ENCODE data around the gene ACTG2.

ACTG2 gene

GRCh38 chr2:73944714-73945113 lies 51.9 kb downstream of the ACTG2 start:
- no peak overlapping the region for H2AFZ ChIP-seq (ENCODE audit: low read length)
- TF ChIP-seq EZH2phosphoT487 (IDR thresholded peaks at IDR 0.05; ENCODE audit: borderline replicate concordance) (no peak), CTCF (conservative IDR thresholded peaks at IDR 0.05; ENCODE audit: low read length) (no peak)

GRCh38 chr2:73946215-73946614 lies 53.4 kb downstream of the ACTG2 start:
- no peaks in the 10 kb centered on the region for H3K27me3 ChIP-seq (ENCODE audit: insufficient read depth, low read length, poor library complexity, severe bottlenecking)
- H2AFZ ChIP-seq (ENCODE audit: low read length), result no peak overlapping the region
- no peaks in the 10 kb centered on the region for H3K9me3 ChIP-seq (ENCODE audit: insufficient read depth, low read depth, low read length)
- TF ChIP-seq EZH2phosphoT487 (IDR thresholded peaks at IDR 0.05; ENCODE audit: borderline replicate concordance) (no peak), CTCF (conservative IDR thresholded peaks at IDR 0.05; ENCODE audit: low read length) (no peak)
- H3K4me2 ChIP-seq (ENCODE audit: low read depth, low read length, poor library complexity, severe bottlenecking), result no peak overlapping the region
- H3K4me3 ChIP-seq (ENCODE audit: low read length, poor library complexity, severe bottlenecking), result no peak overlapping the region
- peaks cover 20% of the 10 kb centered on the region for H3K79me2 ChIP-seq (ENCODE audit: insufficient read depth, low read length)
- H3K36me3 ChIP-seq (ENCODE audit: insufficient read depth, low read length), result peaks cover 64% of the 10 kb centered on the region; the same call in 1 of the 2 replicates
- peaks cover 29% of the 10 kb centered on the region for H4K20me1 ChIP-seq (ENCODE audit: insufficient read depth, low read length, poor library complexity, severe bottlenecking)
- no peaks in the 10 kb centered on the region for H3K9me2 ChIP-seq (replicated peaks; ENCODE audit: low read depth, low read length)
- no peaks in the 10 kb centered on the region for H3F3A ChIP-seq (ENCODE audit: low read depth)
- no peak overlapping the region for H3K9ac ChIP-seq (ENCODE audit: low read depth, low read length, poor library complexity, severe bottlenecking)
- no peaks in the 10 kb centered on the region for H3K4me1 ChIP-seq (ENCODE audit: insufficient read depth, low read length, poor library complexity, severe bottlenecking)

More at GRCh38 chr2:73944714-73945113, 51.9 kb downstream of the ACTG2 start:
- Histone ChIP-seq H3K27me3 (ENCODE audit: insufficient read depth, low read length, poor library complexity, severe bottlenecking) (no peaks in the 10 kb centered on the region), H3K79me2 (ENCODE audit: insufficient read depth, low read length) (peaks cover 24% of the 10 kb centered on the region), H3K4me1 (ENCODE audit: insufficient read depth, low read length, poor library complexity, severe bottlenecking) (no peaks in the 10 kb centered on the region), H3F3A (ENCODE audit: low read depth) (no peaks in the 10 kb centered on the region), H4K20me1 (ENCODE audit: insufficient read depth, low read length, poor library complexity, severe bottlenecking) (peaks cover 41% of the 10 kb centered on the region), H3K9me3 (ENCODE audit: insufficient read depth, low read depth, low read length) (no peaks in the 10 kb centered on the region), H3K4me3 (ENCODE audit: low read length, poor library complexity, severe bottlenecking) (no peak overlapping the region), H3K36me3 (ENCODE audit: insufficient read depth, low read length) (peaks cover 49% of the 10 kb centered on the region; the same call in 1 of the 2 replicates), H3K9ac (ENCODE audit: low read depth, low read length, poor library complexity, severe bottlenecking) (no peak overlapping the region), H3K4me2 (ENCODE audit: low read depth, low read length, poor library complexity, severe bottlenecking) (no peak overlapping the region), H3K9me2 (replicated peaks; ENCODE audit: low read depth, low read length) (no peaks in the 10 kb centered on the region)

- Histone ChIP-seq H3K36me3 (ENCODE audit: insufficient read depth, low read length) (peaks cover 68% of the 10 kb centered on the region; the same call in 1 of the 2 replicates), H3K4me3 (ENCODE audit: low read length, poor library complexity, severe bottlenecking) (no peak overlapping the region), H3K4me1 (ENCODE audit: insufficient read depth, low read length, poor library complexity, severe bottlenecking) (no peaks in the 10 kb centered on the region), H3K27me3 (ENCODE audit: insufficient read depth, low read length, poor library complexity, severe bottlenecking) (no peaks in the 10 kb centered on the region), H3F3A (ENCODE audit: low read depth) (no peaks in the 10 kb centered on the region), H2AFZ (ENCODE audit: low read length) (no peak overlapping the region), H3K4me2 (ENCODE audit: low read depth, low read length, poor library complexity, severe bottlenecking) (no peak overlapping the region), H3K9me3 (ENCODE audit: insufficient read depth, low read depth, low read length) (no peaks in the 10 kb centered on the region), H3K79me2 (ENCODE audit: insufficient read depth, low read length) (peaks cover 20% of the 10 kb centered on the region), H3K9ac (ENCODE audit: low read depth, low read length, poor library complexity, severe bottlenecking) (no peak overlapping the region), H3K9me2 (replicated peaks; ENCODE audit: low read depth, low read length) (no peaks in the 10 kb centered on the region), H4K20me1 (ENCODE audit: insufficient read depth, low read length, poor library complexity, severe bottlenecking) (peaks cover 25% of the 10 kb centered on the region)
- TF ChIP-seq CTCF (conservative IDR thresholded peaks at IDR 0.05; ENCODE audit: low read length), result no peak
- TF ChIP-seq EZH2phosphoT487 (IDR thresholded peaks at IDR 0.05; ENCODE audit: borderline replicate concordance), result no peak
Measured at GRCh38 chr2:73946666-73947065, 53.9 kb downstream of the ACTG2 start.

Measured in Loucy (cell line).